ENCODE results near the gene RIMS4. TPM values are rescaled to one million over a fixed set of nuclear protein-coding genes. Genes with fewer than 3 reads are reported as not detected.
A peak's percentile ranks its signal among the peaks of the same experiment; 100 is the strongest.

The RIMS4 gene
- total and polyA plus RNA-seq, 2 of the 13 experiments (the other 11 are each of a cell fraction or from before 2014, with no cell fraction given): 0.01 to 0.07 TPM

GRCh38 chr20:44714701-44715498, 95.4 kb downstream of the RIMS4 start, which contains the start of gene CCN5 (continued):
- TF ChIP-seq, protein P1, sequence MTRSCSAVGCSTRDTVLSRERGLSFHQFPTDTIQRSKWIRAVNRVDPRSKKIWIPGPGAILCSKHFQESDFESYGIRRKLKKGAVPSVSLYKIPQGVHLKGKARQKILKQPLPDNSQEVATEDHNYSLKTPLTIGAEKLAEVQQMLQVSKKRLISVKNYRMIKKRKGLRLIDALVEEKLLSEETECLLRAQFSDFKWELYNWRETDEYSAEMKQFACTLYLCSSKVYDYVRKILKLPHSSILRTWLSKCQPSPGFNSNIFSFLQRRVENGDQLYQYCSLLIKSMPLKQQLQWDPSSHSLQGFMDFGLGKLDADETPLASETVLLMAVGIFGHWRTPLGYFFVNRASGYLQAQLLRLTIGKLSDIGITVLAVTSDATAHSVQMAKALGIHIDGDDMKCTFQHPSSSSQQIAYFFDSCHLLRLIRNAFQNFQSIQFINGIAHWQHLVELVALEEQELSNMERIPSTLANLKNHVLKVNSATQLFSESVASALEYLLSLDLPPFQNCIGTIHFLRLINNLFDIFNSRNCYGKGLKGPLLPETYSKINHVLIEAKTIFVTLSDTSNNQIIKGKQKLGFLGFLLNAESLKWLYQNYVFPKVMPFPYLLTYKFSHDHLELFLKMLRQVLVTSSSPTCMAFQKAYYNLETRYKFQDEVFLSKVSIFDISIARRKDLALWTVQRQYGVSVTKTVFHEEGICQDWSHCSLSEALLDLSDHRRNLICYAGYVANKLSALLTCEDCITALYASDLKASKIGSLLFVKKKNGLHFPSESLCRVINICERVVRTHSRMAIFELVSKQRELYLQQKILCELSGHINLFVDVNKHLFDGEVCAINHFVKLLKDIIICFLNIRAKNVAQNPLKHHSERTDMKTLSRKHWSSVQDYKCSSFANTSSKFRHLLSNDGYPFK (CRISPR knock-in tag; IDR thresholded peaks at IDR 0.05; ENCODE audit: borderline replicate concordance): no peak
- TF ChIP-seq, protein P2, sequence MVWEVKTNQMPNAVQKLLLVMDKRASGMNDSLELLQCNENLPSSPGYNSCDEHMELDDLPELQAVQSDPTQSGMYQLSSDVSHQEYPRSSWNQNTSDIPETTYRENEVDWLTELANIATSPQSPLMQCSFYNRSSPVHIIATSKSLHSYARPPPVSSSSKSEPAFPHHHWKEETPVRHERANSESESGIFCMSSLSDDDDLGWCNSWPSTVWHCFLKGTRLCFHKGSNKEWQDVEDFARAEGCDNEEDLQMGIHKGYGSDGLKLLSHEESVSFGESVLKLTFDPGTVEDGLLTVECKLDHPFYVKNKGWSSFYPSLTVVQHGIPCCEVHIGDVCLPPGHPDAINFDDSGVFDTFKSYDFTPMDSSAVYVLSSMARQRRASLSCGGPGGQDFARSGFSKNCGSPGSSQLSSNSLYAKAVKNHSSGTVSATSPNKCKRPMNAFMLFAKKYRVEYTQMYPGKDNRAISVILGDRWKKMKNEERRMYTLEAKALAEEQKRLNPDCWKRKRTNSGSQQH (CRISPR knock-in tag; IDR thresholded peaks at IDR 0.05; ENCODE audit: low read depth): no peak
- TF ChIP-seq ZNF263 (CRISPR knock-in tag; IDR thresholded peaks at IDR 0.05): no peak
- TF ChIP-seq, protein P3, sequence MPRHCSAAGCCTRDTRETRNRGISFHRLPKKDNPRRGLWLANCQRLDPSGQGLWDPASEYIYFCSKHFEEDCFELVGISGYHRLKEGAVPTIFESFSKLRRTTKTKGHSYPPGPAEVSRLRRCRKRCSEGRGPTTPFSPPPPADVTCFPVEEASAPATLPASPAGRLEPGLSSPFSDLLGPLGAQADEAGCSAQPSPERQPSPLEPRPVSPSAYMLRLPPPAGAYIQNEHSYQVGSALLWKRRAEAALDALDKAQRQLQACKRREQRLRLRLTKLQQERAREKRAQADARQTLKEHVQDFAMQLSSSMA (CRISPR knock-in tag; IDR thresholded peaks at IDR 0.05): no peak
- TF ChIP-seq JUND (CRISPR knock-in tag; IDR thresholded peaks at IDR 0.05): no peak
- TF ChIP-seq ZNF562 (CRISPR knock-in tag; IDR thresholded peaks at IDR 0.05; ENCODE audit: borderline replicate concordance): no peak
- peak; percentile 52; the same call in 1 of the 2 replicates for TF ChIP-seq BCL6 (CRISPR knock-in tag; IDR thresholded peaks at IDR 0.05)
- 0 out of 2 replicates have a peak, but pooled peaks have one; percentile 24 for TF ChIP-seq ZMYM4 (CRISPR knock-in tag; IDR thresholded peaks at IDR 0.05)
- peak; percentile 40; the same call in 1 of the 2 replicates for TF ChIP-seq SAP130 (CRISPR knock-in tag; IDR thresholded peaks at IDR 0.05; ENCODE audit: low read depth)
- TF ChIP-seq ZNF572 (CRISPR knock-in tag; IDR thresholded peaks at IDR 0.05): no peak
- TF ChIP-seq DMAP1 (CRISPR knock-in tag; IDR thresholded peaks at IDR 0.05): no peak
- TF ChIP-seq, protein P4, sequence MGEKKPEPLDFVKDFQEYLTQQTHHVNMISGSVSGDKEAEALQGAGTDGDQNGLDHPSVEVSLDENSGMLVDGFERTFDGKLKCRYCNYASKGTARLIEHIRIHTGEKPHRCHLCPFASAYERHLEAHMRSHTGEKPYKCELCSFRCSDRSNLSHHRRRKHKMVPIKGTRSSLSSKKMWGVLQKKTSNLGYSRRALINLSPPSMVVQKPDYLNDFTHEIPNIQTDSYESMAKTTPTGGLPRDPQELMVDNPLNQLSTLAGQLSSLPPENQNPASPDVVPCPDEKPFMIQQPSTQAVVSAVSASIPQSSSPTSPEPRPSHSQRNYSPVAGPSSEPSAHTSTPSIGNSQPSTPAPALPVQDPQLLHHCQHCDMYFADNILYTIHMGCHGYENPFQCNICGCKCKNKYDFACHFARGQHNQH (CRISPR knock-in tag; IDR thresholded peaks at IDR 0.05): 0 out of 2 replicates have a peak, but pooled peaks have one; percentile 23
- TF ChIP-seq, protein P5, sequence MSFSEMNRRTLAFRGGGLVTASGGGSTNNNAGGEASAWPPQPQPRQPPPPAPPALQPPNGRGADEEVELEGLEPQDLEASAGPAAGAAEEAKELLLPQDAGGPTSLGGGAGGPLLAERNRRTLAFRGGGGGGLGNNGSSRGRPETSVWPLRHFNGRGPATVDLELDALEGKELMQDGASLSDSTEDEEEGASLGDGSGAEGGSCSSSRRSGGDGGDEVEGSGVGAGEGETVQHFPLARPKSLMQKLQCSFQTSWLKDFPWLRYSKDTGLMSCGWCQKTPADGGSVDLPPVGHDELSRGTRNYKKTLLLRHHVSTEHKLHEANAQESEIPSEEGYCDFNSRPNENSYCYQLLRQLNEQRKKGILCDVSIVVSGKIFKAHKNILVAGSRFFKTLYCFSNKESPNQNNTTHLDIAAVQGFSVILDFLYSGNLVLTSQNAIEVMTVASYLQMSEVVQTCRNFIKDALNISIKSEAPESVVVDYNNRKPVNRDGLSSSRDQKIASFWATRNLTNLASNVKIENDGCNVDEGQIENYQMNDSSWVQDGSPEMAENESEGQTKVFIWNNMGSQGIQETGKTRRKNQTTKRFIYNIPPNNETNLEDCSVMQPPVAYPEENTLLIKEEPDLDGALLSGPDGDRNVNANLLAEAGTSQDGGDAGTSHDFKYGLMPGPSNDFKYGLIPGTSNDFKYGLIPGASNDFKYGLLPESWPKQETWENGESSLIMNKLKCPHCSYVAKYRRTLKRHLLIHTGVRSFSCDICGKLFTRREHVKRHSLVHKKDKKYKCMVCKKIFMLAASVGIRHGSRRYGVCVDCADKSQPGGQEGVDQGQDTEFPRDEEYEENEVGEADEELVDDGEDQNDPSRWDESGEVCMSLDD (CRISPR knock-in tag; IDR thresholded peaks at IDR 0.05; ENCODE audit: borderline replicate concordance): no peak
- TF ChIP-seq ATF5 (CRISPR knock-in tag; IDR thresholded peaks at IDR 0.05; ENCODE audit: low read depth): no peak
- TF ChIP-seq, protein P6, sequence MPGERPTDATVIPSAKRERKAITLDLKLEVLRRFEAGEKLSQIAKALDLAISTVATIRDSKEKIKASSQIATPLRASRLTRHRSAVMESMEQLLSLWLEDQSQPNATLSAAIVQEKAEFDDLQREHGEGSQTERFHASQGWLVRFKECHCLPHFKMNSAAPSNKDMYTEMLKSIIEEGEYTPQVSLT (CRISPR knock-in tag; IDR thresholded peaks at IDR 0.05; ENCODE audit: borderline replicate concordance, low read depth): no peak
- no peak for TF ChIP-seq WIZ (CRISPR knock-in tag; IDR thresholded peaks at IDR 0.05)
- no peak for TF ChIP-seq FOXP1 (IDR thresholded peaks at IDR 0.05)
- 0 out of 2 replicates have a peak, but pooled peaks have one; percentile 27 for TF ChIP-seq FOXP1 (CRISPR knock-in tag; IDR thresholded peaks at IDR 0.05)
